Muscle of back (tissue), 11 donors: ENCODE results near the gene NACA. TPM values are rescaled to one million over a fixed set of nuclear protein-coding genes. Genes with fewer than 3 reads are reported as not detected.
"Not testable (repeated sequence)": the region's sequence is repeated elsewhere in the genome, so short reads cannot be mapped to it uniquely, and the experiment has no call there.

ENCODE experiments used
- DNase-seq, 3 donors: peaks; one replicate each; pipeline versions ENCODE4 v3.0.0 to v3.0.0-alpha.2; 2013
- polyA plus RNA-seq, 10 donors: library from polyadenylated mRNA; unstranded; fragments of 120-200 nt; gene quantifications; one replicate each; pipeline ENCODE4 v1.2.1, GENCODE V29; 2013; ENCODE audit not compliant: insufficient read length in 10 of 10

NACA gene
- polyA plus RNA-seq, 10 donors, result 1,587 to 2,391 (median 1,893) TPM

- DNase-seq, result no peak
Observed at GRCh38 chr12:56749359-56749758, 24.3 kb upstream of the NACA start.

GRCh38 chr12:56728139-56728861 is 3.2 kb upstream of the NACA start:
- no peak for DNase-seq

- DNase-seq, result not testable (repeated sequence)
Observed at GRCh38 chr12:56726196-56726675, 1.1 kb upstream of the NACA start.

- DNase-seq, result no peak
Observed at GRCh38 chr12:56725723-56726102, 614 bp upstream of the NACA start.

GRCh38 chr12:56724701-56724971 is 463 bp downstream of the NACA start:
- DNase-seq, result peak in 1 of 3 donors; percentile 15

GRCh38 chr12:56723889-56724700 is 1.0 kb downstream of the NACA start:
- peak; percentile 65 to 84 (median 70) for DNase-seq

- peak in 2 of 3 donors; percentile 34 to 58 for DNase-seq
Observed at GRCh38 chr12:56723352-56723751, 1.7 kb downstream of the NACA start.

GRCh38 chr12:56722832-56723231 is 2.3 kb downstream of the NACA start:
- DNase-seq, result no peak

- no peak for DNase-seq
Observed at GRCh38 chr12:56721721-56722120, 3.4 kb downstream of the NACA start.

GRCh38 chr12:56721216-56721615 is 3.9 kb downstream of the NACA start:
- DNase-seq, result no peak

- no peak for DNase-seq
Observed at GRCh38 chr12:56720731-56721151, 4.4 kb downstream of the NACA start.

GRCh38 chr12:56719056-56719455 is 6.0 kb downstream of the NACA start:
- no peak for DNase-seq

- DNase-seq, result no peak
Observed at GRCh38 chr12:56718636-56719035, 6.5 kb downstream of the NACA start.

- no peak for DNase-seq
Observed at GRCh38 chr12:56718149-56718548, 7.0 kb downstream of the NACA start.

- DNase-seq, result no peak
Observed at GRCh38 chr12:56716933-56717880, 7.9 kb downstream of the NACA start.

GRCh38 chr12:56716458-56716857 is 8.6 kb downstream of the NACA start:
- DNase-seq, result no peak

- DNase-seq, result no peak
Observed at GRCh38 chr12:56715798-56716197, 9.3 kb downstream of the NACA start.

- DNase-seq, result no peak
Observed at GRCh38 chr12:56714431-56714929, 10.6 kb downstream of the NACA start.

GRCh38 chr12:56713345-56713744 is 11.8 kb downstream of the NACA start:
- DNase-seq, result no peak

GRCh38 chr12:56709759-56710376 is 15.2 kb downstream of the NACA start:
- no peak for DNase-seq

GRCh38 chr12:56704522-56704921 is 20.6 kb downstream of the NACA start:
- not testable (repeated sequence) for DNase-seq
